NOMO-1 (cell line): ENCODE measurements around the gene UBE2N.
A peak's percentile ranks its signal among the peaks of the same experiment; 100 is the strongest.
"Not testable (repeated sequence)": the region's sequence is repeated elsewhere in the genome, so short reads cannot be mapped to it uniquely, and the experiment has no call there.

ENCODE experiments used
- DNase-seq, 2 experiments: peaks; one replicate each; lab custom pipeline; 2025; ENCODE audit not compliant: unreplicated experiment in 2 of 2; lab: John Stamatoyannopoulos, UW

UBE2N gene

GRCh38 chr12:93447555-93448290 lies 6.0 kb upstream of the UBE2N start:
- peak in 1 of 2 experiments; percentile 10 for DNase-seq

- no peak for DNase-seq
These were observed 1.8 kb upstream of the UBE2N start for GRCh38 chr12:93443576-93443975.

GRCh38 chr12:93442411-93443340 lies 929 bp upstream of the UBE2N start:
- DNase-seq, result no peak

GRCh38 chr12:93441081-93441616 lies 598 bp downstream of the UBE2N start:
- DNase-seq, result peak in 1 of 2 experiments; percentile 34

- DNase-seq, result peak in 1 of 2 experiments; percentile 37
These were observed 1.5 kb downstream of the UBE2N start for GRCh38 chr12:93440043-93440835.

GRCh38 chr12:93438266-93439050 lies 3.3 kb downstream of the UBE2N start:
- no peak for DNase-seq

GRCh38 chr12:93434256-93434865 lies 7.4 kb downstream of the UBE2N start:
- peak in 1 of 2 experiments; percentile 80 for DNase-seq

- DNase-seq, result not testable (repeated sequence)
These were observed 9.7 kb downstream of the UBE2N start for GRCh38 chr12:93432031-93432430.

GRCh38 chr12:93430280-93430679 lies 11.5 kb downstream of the UBE2N start:
- DNase-seq, result no peak

- no peak for DNase-seq
These were observed 11.9 kb downstream of the UBE2N start for GRCh38 chr12:93429852-93430251.

GRCh38 chr12:93429448-93429847 lies 12.3 kb downstream of the UBE2N start:
- no peak for DNase-seq

GRCh38 chr12:93427779-93428564 lies 13.8 kb downstream of the UBE2N start:
- DNase-seq, result no peak

- DNase-seq, result no peak
These were observed 15.3 kb downstream of the UBE2N start for GRCh38 chr12:93426412-93426805.

- DNase-seq, result peak in 1 of 2 experiments; percentile 12
These were observed 15.9 kb downstream of the UBE2N start for GRCh38 chr12:93425736-93426411.

- no peak for DNase-seq
These were observed 19.7 kb downstream of the UBE2N start for GRCh38 chr12:93422050-93422449.

- peak in 1 of 2 experiments; percentile 77 for DNase-seq
These were observed 22.2 kb downstream of the UBE2N start for GRCh38 chr12:93419388-93420034.

- no peak for DNase-seq
These were observed 23.7 kb downstream of the UBE2N start for GRCh38 chr12:93417967-93418480.
